ENCODE results near the gene SERTAD3. TPM values are rescaled to one million over a fixed set of nuclear protein-coding genes. Genes with fewer than 3 reads are reported as not detected.
"Not testable (repeated sequence)": the region's sequence is repeated elsewhere in the genome, so short reads cannot be mapped to it uniquely, and the experiment has no call there.

Gene SERTAD3
- total RNA-seq, 4 donors from 2014 or later: 15.6 to 23.4 (median 19.9) TPM

DNA sequence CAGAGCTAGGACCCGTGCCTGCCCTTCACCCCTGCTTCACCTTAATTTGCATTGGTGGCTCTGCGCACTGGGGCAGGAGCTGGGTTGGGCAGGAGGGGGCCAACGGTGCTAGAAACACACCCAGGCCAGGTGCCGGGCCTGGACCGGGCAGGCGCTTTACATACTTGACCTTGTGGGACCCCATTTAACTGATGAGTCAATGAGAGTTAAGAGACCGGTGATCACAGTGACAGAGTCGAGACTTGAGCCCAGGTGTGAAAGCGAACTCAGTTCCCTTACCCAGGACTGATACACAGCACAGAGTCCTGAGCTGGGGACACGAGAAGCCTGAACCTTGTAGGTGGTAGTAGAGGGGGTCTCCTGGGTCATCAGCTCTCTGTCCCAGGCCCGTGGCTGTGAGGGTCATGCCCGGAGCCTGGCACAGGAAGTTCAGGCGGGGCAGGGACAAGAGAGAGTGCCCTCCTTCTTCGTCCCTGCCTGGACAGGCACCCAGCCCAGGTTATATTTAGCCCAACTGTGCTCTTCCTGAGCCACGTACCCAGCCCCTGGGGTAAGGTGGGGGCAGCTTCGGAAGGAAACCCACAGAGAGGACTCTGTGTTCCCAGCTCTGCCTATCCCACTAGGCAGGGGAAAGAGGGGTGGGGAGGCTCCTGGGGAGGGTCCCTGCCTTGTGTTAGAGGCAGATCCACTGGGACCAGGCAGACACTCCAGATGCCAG, 32.9 kb downstream of the SERTAD3 start:
- Histone ChIP-seq H3K4me3 (peak overlapping the region; percentile 5 to 39 (median 18)), H3K9me3 (no peaks in the 10 kb centered on the region), H3K4me1 (peaks cover 0 to 22% (median 0%) of the 10 kb centered on the region in 4 donors), H3K36me3 (no peaks in the 10 kb centered on the region), H3K27me3 (peaks cover 0 to 7% of the 10 kb centered on the region in 2 donors), H3K27ac (peak overlapping the region; percentile 74 to 95 (median 78))
- 54 to 61% methylated on average over 15 to 16 of the region's 16 CpGs for WGBS, 2 donors
- no peak for DNase-seq (ENCODE audit: low spot score in 2 of 2)
- TF ChIP-seq, protein P1, sequence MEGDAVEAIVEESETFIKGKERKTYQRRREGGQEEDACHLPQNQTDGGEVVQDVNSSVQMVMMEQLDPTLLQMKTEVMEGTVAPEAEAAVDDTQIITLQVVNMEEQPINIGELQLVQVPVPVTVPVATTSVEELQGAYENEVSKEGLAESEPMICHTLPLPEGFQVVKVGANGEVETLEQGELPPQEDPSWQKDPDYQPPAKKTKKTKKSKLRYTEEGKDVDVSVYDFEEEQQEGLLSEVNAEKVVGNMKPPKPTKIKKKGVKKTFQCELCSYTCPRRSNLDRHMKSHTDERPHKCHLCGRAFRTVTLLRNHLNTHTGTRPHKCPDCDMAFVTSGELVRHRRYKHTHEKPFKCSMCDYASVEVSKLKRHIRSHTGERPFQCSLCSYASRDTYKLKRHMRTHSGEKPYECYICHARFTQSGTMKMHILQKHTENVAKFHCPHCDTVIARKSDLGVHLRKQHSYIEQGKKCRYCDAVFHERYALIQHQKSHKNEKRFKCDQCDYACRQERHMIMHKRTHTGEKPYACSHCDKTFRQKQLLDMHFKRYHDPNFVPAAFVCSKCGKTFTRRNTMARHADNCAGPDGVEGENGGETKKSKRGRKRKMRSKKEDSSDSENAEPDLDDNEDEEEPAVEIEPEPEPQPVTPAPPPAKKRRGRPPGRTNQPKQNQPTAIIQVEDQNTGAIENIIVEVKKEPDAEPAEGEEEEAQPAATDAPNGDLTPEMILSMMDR (IDR thresholded peaks at IDR 0.05): no peak
- TF ChIP-seq POLR2A (IDR thresholded peaks at IDR 0.05) (no peak), EP300 (IDR thresholded peaks at IDR 0.05) (peak in 1 of 2 donors; percentile 26)

DNA sequence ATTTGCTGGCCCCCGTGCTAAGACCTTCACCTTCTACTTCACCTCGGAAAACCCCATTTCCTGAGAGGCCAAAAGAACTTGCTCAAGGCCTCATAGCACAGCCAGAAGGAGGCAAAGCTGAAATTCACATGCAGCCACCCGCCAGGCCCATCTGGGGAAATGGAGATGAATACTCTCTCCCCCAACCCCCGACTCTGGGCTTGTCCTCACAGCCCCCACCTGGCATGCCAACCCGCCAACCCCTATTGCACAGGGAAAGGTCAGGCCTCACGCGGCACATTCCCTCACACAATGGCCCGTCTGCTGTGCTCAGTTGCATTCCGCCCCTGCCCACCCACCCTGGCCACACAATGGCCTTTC, 34.1 kb downstream of the SERTAD3 start:
- Histone ChIP-seq H3K27ac (peak overlapping the region in 3 of 4 donors; percentile 76 to 95 (median 80)), H3K4me1 (peaks cover 0 to 18% (median 0%) of the 10 kb centered on the region in 4 donors), H3K36me3 (no peaks in the 10 kb centered on the region), H3K9me3 (no peaks in the 10 kb centered on the region), H3K4me3 (peak overlapping the region in 1 of 4 donors; percentile 39), H3K27me3 (peaks cover 0 to 7% of the 10 kb centered on the region in 2 donors)
- WGBS, 2 donors: 35 to 62% methylated on average over 6 to 9 of the region's 9 CpGs
- TF ChIP-seq, protein P1 (IDR thresholded peaks at IDR 0.05): no peak
- TF ChIP-seq POLR2A (IDR thresholded peaks at IDR 0.05): peak in 1 of 2 donors; percentile 7
- peak in 1 of 2 donors; percentile 75 for TF ChIP-seq EP300 (IDR thresholded peaks at IDR 0.05)
- no peak for DNase-seq (ENCODE audit: low spot score in 2 of 2)

DNA sequence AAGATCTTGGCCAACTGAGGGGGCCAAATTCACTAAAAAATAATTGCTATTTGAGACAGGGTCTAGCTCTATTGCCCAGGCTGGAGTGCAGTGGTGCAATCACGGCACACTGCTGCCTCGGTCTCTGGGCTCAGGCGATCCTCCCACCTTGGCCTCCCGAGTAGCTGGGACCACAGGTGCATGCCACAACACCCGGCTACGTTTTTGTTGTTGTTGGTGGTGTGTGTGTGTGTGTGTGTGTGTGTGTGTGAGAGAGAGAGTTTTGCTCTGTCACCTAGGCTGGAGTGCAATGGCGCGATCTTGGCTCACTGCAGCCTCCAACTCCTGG, 35.6 kb downstream of the SERTAD3 start:
- not testable (repeated sequence) for H3K27me3 ChIP-seq; H3K36me3 ChIP-seq; H3K9me3 ChIP-seq; DNase-seq (ENCODE audit: low spot score in 2 of 2)
- WGBS, 2 donors: 65 to 77% methylated on average over 8 of the region's 8 CpGs
- Histone ChIP-seq H3K4me1 (peaks cover 0 to 28% (median 0%) of the 10 kb centered on the region in 4 donors), H3K4me3 (peak overlapping the region in 1 of 4 donors; percentile 39), H3K27ac (peak overlapping the region in 3 of 4 donors; percentile 31 to 95 (median 72))

DNA sequence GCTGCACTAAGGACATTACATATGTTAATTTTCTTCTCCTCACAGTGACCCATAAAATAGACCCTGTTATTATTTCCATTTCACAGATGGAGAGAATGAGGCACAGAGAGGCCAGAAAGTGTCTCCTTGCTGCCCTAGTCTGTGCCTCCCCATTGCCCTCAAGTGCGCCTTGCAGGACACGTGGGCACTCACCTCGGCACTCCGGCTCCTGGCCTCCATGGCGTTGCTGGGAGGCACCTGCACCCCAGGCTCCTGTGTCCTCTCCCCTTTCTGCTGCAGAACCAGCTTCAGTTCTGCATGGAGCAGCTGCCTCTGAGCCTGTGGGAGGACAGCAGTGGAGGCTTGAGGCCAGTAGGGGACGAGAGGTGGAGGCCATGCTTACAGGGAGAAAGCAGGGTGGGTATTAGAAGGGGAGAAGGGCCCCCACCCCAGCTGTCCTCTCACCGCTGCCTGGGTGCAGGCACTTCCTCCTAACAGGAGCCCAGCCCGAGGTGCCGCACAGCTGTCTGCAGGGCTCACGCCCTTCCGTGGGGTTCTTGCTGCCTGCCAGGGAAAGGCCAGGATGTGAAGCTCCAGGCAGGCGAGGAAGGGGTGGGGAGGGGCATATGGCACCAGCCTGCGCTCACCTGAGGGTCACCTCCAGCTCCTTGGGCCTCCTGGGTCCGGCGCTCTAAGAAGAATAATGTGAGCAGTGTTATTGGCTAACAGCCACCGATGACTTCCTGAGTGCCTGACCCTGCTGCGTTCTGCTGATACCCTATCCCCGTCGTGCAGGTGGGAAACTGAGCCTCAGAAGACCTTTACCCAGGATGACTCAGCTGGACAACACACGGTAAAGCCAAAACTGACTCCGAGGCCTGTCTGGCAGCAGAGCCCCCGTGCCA, 36.2 kb downstream of the SERTAD3 start:
- WGBS, 2 donors: 54 to 56% methylated on average over 22 of the region's 22 CpGs
- DNase-seq (ENCODE audit: low spot score in 2 of 2): no peak
- TF ChIP-seq, protein P1 (IDR thresholded peaks at IDR 0.05): no peak
- TF ChIP-seq EP300 (IDR thresholded peaks at IDR 0.05) (no peak), POLR2A (IDR thresholded peaks at IDR 0.05) (no peak)
- Histone ChIP-seq H3K9me3 (no peaks in the 10 kb centered on the region), H3K27ac (peak overlapping the region in 3 of 4 donors; percentile 31 to 95 (median 72)), H3K36me3 (no peaks in the 10 kb centered on the region), H3K4me3 (peak overlapping the region in 1 of 4 donors; percentile 39), H3K4me1 (peaks cover 0 to 34% (median 2%) of the 10 kb centered on the region in 4 donors), H3K27me3 (peaks cover 0 to 2% of the 10 kb centered on the region in 2 donors)

DNA sequence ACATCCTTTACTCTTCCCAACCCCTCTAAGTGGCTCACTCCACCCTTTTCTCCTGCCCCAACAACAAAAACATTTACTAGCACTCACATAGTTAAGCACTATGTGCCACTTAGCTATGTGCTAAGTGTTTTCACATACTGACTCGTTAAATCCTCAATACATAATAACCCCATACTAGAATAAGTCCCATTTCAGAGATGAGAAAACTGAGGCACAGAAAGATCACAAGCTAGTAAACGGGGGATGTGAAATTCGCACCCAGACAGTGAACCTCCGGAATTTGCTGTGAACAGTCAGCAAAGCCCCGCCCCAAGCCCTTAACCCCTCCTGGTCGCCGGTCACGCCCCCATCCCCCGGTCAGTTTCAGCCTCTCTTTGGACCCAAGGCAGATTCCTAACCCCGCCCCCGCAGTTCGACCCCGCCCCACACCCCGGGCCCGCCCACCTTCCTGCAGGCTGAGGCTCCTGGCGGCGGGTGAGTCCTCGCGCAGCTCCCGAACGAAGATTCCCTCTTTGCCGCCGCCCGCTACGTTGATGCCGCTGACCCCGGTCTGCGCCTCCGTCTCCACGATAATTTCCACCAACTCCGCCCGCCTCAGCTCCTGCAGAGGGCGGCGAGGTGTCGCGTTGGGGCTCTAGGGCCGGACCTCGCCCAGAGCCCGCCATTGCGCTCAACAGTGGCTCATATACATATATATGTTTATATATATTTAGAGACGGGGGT, 40.7 kb downstream of the SERTAD3 start:
- DNase-seq (ENCODE audit: low spot score in 2 of 2): peak; percentile 82 to 85
- TF ChIP-seq, protein P1 (IDR thresholded peaks at IDR 0.05): peak in 1 of 5 experiments; percentile 19
- TF ChIP-seq EP300 (IDR thresholded peaks at IDR 0.05) (peak in 1 of 2 donors; percentile 72), POLR2A (IDR thresholded peaks at IDR 0.05) (peak in 1 of 2 donors; percentile 44)
- Histone ChIP-seq H3K4me3 (peak overlapping the region; percentile 42 to 68 (median 54)), H3K36me3 (no peaks in the 10 kb centered on the region), H3K27me3 (no peaks in the 10 kb centered on the region), H3K9me3 (no peaks in the 10 kb centered on the region), H3K27ac (peak overlapping the region; percentile 76 to 92 (median 84)), H3K4me1 (peaks cover 0 to 46% (median 2%) of the 10 kb centered on the region in 4 donors)
- 1 to 2% methylated on average over 34 to 39 of the region's 41 CpGs for WGBS, 2 donors
